Kidney (tissue), 14 donors: ENCODE measurements around the gene LACRT. TPM values are rescaled to one million over a fixed set of nuclear protein-coding genes. Genes with fewer than 3 reads are reported as not detected.

ENCODE experiments used
- DNase-seq, 5 donors: peaks; one replicate each; pipeline ENCODE4 v3.0.0-alpha.2; 2013 to 2020
- FAIRE-seq: peaks from 2 replicates; lab custom pipeline; 2012; peaks lifted over from hg19 to GRCh38; lab: Jason Lieb, UNC
- H3K27ac ChIP-seq, 2 donors: one replicate each; pipeline ENCODE4 v1.7.0; 2013; ENCODE audit warnings: low read depth in 2 of 2, low read length in 2 of 2, inconsistent platforms in 1 of 2
- H3K27me3 ChIP-seq: one replicate; pipeline ENCODE4 v1.7.1; 2013; ENCODE audit warnings: low read length, inconsistent platforms; ENCODE audit not compliant: control insufficient read depth, insufficient read depth
- H3K36me3 ChIP-seq, 3 donors: one replicate each; pipeline versions ENCODE4 v1.7.0 to v1.7.1; 2013; ENCODE audit warnings: low read length in 3 of 3, control low read depth in 1 of 3, inconsistent platforms in 1 of 3; ENCODE audit not compliant: insufficient read depth in 3 of 3, control insufficient read depth in 2 of 3
- H3K4me1 ChIP-seq, 3 donors: one replicate each; pipeline versions ENCODE4 v1.7.0 to v1.7.1; 2013; ENCODE audit warnings: low read length in 3 of 3, inconsistent platforms in 1 of 3, low read depth in 1 of 3; ENCODE audit not compliant: control insufficient read depth in 2 of 3, insufficient read depth in 2 of 3
- H3K4me3 ChIP-seq, 3 donors: one replicate each; pipeline versions ENCODE4 v1.7.0 to v1.8.1; 2013; ENCODE audit warnings: low read length in 3 of 3, control low read depth in 1 of 3, inconsistent platforms in 1 of 3
- H3K9ac ChIP-seq, 3 donors: one replicate each; pipeline versions ENCODE4 v1.7.0 to v1.7.1; 2013; ENCODE audit warnings: low read length in 3 of 3, control low read depth in 1 of 3, inconsistent platforms in 1 of 3
- H3K9me3 ChIP-seq, 3 donors: one replicate each; pipeline versions ENCODE4 v1.7.0 to v1.7.1; 2013; ENCODE audit warnings: low read length in 3 of 3, control low read depth in 1 of 3, inconsistent platforms in 1 of 3; ENCODE audit not compliant: control insufficient read depth in 2 of 3, insufficient read depth in 1 of 3
- intact Hi-C: fragments of 100-400 bp; cut with DNase I; formaldehyde crosslinking; loops from one replicate; pipeline ENCODE4 v1.11.1; 2022
- polyA plus RNA-seq: library from polyadenylated mRNA; stranded (reverse); fragments of 350-450 nt; fragmentation: Illumina TruSeq; extraction: RNeasy Lipid Tissue Mini Kit (QIAGEN cat#74804); gene quantifications from one replicate; pipeline ENCODE4 v1.2.3, GENCODE V29; 2014; ENCODE audit warnings: low read depth, low replicate concordance; ENCODE audit not compliant: insufficient read depth
- total RNA-seq: library from RNA; stranded (reverse); fragmentation: NEBNext Ultra II Directional; extraction: Animal tissue kit (Norgen Biotek cat#: 25700); gene quantifications from one replicate; pipeline ENCODE4 v1.2.1, GENCODE V29; 2021
- TF ChIP-seq, protein P1 (sequence below): IDR thresholded peaks from 3 replicates; pipeline ENCODE4 v1.5.1; 2012; ENCODE audit warnings: mild to moderate bottlenecking, moderate library complexity, borderline replicate concordance; ENCODE audit not compliant: insufficient read depth; ENCODE audit errors: extremely low read depth
- donor health status: control.
- donor health status: control.
- donor health status: control.
- donor health status: control.
- donor health status: control.
- donor health status: DM: yes; HTN: yes; CAD: no.
- donor health status: Normal renal cell carcinoma (clear cell type).

LACRT gene
- total and polyA plus RNA-seq, 2 donors from 2014 or later, result not detected

DNA sequence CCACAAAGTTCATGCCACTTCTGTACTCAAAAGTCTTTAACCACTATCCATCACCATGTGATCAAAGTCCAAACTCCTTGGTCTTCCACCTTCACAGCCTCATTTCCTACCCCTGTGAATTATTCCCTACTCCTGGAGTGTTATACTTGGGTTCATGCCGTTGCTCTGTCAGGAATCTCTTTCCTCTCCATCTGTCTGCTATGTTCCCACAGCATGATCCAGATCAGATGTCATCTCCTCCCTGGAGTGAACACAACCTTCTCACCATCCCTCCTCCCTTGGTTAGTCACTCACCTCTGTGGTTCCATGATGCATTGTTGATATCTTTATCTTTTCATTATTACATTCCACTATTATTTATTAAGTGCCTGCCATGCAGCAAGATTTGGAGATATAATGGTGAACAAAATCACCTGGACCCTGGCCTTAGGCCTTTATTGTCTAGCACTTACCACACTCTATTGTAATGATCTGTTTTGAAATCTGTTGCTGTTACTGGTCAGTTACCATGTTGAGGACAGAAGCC is 22.4 kb downstream of the LACRT start:
- FAIRE-seq (no peak), DNase-seq (no peak)
- TF ChIP-seq, protein P1, sequence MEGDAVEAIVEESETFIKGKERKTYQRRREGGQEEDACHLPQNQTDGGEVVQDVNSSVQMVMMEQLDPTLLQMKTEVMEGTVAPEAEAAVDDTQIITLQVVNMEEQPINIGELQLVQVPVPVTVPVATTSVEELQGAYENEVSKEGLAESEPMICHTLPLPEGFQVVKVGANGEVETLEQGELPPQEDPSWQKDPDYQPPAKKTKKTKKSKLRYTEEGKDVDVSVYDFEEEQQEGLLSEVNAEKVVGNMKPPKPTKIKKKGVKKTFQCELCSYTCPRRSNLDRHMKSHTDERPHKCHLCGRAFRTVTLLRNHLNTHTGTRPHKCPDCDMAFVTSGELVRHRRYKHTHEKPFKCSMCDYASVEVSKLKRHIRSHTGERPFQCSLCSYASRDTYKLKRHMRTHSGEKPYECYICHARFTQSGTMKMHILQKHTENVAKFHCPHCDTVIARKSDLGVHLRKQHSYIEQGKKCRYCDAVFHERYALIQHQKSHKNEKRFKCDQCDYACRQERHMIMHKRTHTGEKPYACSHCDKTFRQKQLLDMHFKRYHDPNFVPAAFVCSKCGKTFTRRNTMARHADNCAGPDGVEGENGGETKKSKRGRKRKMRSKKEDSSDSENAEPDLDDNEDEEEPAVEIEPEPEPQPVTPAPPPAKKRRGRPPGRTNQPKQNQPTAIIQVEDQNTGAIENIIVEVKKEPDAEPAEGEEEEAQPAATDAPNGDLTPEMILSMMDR, result no peak
- no peaks in the 10 kb centered on the region for H3K27me3 ChIP-seq
- H3K27ac ChIP-seq, result no peak overlapping the region
- no peaks in the 10 kb centered on the region for H3K36me3 ChIP-seq
- H3K9ac ChIP-seq, result no peak overlapping the region
- H3K4me3 ChIP-seq, result no peak overlapping the region
- no peaks in the 10 kb centered on the region for H3K4me1 ChIP-seq
- H3K9me3 ChIP-seq, result no peaks in the 10 kb centered on the region
- intact Hi-C loops, result no loop called here

DNA sequence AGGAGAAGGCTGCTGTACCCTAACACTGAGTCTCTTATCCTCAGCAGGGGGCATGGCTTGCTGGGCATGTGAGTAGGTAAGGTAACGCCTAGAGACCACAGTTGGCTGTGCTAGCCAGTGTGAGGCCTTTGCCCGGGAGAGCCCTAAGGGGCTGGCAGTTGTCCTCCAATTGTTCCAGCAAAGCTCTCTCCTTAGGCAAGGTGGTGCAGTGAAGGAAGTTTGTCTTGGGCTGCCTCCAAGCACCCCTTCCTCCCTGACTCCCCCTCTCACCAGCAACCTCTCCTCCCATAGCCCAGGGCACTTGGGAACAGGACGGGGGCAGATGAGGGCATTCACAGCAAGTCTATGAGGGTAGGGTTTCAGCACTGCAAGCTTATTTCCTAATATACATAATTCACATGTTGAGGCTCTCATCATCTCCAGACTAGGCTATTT is 23.0 kb downstream of the LACRT start:
- TF ChIP-seq, protein P1, result no peak
- Histone ChIP-seq H3K9ac (no peak overlapping the region), H3K27ac (no peak overlapping the region), H3K4me3 (no peak overlapping the region), H3K9me3 (no peaks in the 10 kb centered on the region), H3K27me3 (no peaks in the 10 kb centered on the region), H3K4me1 (no peaks in the 10 kb centered on the region), H3K36me3 (no peaks in the 10 kb centered on the region)
- FAIRE-seq (no peak), DNase-seq (no peak)
- intact Hi-C loops, result no loop called here

DNA sequence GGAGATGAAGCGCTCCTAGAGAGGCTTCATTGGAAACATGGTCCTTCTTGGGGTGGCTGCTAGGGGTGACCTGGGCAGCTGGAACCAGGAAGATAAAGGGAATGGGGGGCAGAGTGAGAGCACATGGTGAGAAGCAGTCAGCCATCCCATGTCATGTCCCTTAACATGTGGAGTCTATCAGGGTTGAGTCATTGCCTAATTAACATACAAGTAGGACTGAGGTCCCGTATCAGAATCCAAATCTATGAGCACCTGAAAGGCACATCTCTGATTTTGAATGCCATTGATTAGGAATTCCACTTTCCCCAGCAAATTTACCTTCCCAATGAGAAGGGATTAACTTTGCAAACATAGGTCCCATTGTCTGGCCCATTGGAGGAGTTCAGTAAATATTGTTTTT is 25.9 kb downstream of the LACRT start:
- TF ChIP-seq, protein P1, result no peak
- no peak for DNase-seq
- Histone ChIP-seq H3K9me3 (no peaks in the 10 kb centered on the region), H3K36me3 (no peaks in the 10 kb centered on the region), H3K4me3 (no peak overlapping the region), H3K27me3 (no peaks in the 10 kb centered on the region), H3K9ac (no peak overlapping the region), H3K4me1 (no peaks in the 10 kb centered on the region), H3K27ac (no peak overlapping the region)
- intact Hi-C loops, result no loop called here
- FAIRE-seq, result no peak

DNA sequence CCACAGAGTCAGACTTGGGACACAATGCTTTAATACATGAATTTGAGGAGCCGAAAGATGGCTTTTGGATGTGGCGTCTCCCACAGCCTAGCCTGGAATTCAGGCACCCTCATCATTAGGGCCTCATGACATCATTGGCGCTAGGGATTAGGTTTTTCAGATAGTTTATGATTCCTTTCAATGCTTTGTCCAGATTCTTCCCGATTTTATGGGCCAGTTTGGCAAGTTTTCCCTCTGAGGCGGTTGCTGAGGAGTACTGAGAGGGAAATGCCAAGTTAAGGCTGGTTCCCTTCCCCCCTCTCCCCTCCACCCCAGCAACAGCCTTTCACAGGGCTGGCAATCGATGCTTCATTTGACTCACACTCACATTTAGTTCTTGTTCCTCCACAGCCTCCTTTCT is 26.5 kb downstream of the LACRT start:
- Histone ChIP-seq H3K9me3 (no peaks in the 10 kb centered on the region), H3K4me1 (no peaks in the 10 kb centered on the region), H3K27ac (no peak overlapping the region), H3K36me3 (no peaks in the 10 kb centered on the region), H3K9ac (no peak overlapping the region), H3K4me3 (no peak overlapping the region), H3K27me3 (no peaks in the 10 kb centered on the region)
- intact Hi-C loops, result no loop called here
- FAIRE-seq (no peak), DNase-seq (no peak)
- TF ChIP-seq, protein P1, result no peak
